Suprapubic skin (tissue), 4 donors: Measurements from ENCODE around the gene HOATZ. TPM values are rescaled to one million over a fixed set of nuclear protein-coding genes. Genes with fewer than 3 reads are reported as not detected.

ENCODE experiments used
- DNase-seq, 2 donors: peaks; one replicate each; pipeline ENCODE4 v3.0.0-alpha.2; 2019; ENCODE audit warnings: low spot score in 2 of 2
- H3K27ac ChIP-seq: fragments of 200-600 bp; sonication (generic); one replicate; pipeline ENCODE4 v1.5.1; 2019
- H3K27me3 ChIP-seq: fragments of 200-600 bp; sonication (generic); one replicate; pipeline ENCODE4 v1.5.1; 2019
- H3K36me3 ChIP-seq: fragments of 200-600 bp; sonication (generic); one replicate; pipeline ENCODE4 v1.5.1; 2019
- H3K4me1 ChIP-seq: fragments of 200-600 bp; sonication (generic); one replicate; pipeline ENCODE4 v1.5.1; 2019
- H3K4me3 ChIP-seq: fragments of 200-600 bp; sonication (generic); one replicate; pipeline ENCODE4 v1.5.1; 2019; ENCODE audit warnings: mild to moderate bottlenecking
- H3K9me3 ChIP-seq: fragments of 200-600 bp; sonication (generic); one replicate; pipeline ENCODE4 v1.5.1; 2019
- EP300 ChIP-seq: sonication (generic); formaldehyde crosslinking; IDR thresholded peaks from one replicate; pipeline ENCODE4 v1.6.1; 2017; ENCODE audit warnings: antibody characterized with exemption
- POLR2A ChIP-seq, 2 donors: fragments of 450-650 bp; IDR thresholded peaks; one replicate each; pipeline ENCODE4 v1.6.1; 2017; ENCODE audit warnings: antibody characterized with exemption in 2 of 2, mild to moderate bottlenecking in 2 of 2, moderate library complexity in 2 of 2
- POLR2AphosphoS5 ChIP-seq, 3 donors: sonication (generic); formaldehyde crosslinking; IDR thresholded peaks; one replicate each; pipeline ENCODE4 v1.6.1; 2017; ENCODE audit warnings: antibody characterized with exemption in 3 of 3
- WGBS: methylation state at CpG from one replicate; pipeline ENCODE4 v1.1.5; 2018; 5-methylcytosine and 5-hydroxymethylcytosine counted together
- total RNA-seq, 4 donors: library from RNA; depleted of rRNA; stranded (reverse); fragments of >200 nt; gene quantifications; one replicate each; pipeline ENCODE4 v1.1.0, GENCODE V29; 2016
- TF ChIP-seq, protein P1 (sequence below), 2 donors: fragments of 200-600 bp in 1 of 2; fragments of 450-650 bp in 1 of 2; sonication (generic) in 1 of 2; IDR thresholded peaks; one replicate each; pipeline ENCODE4 v1.5.1; 2016 to 2019; ENCODE audit warnings: antibody characterized with exemption in 2 of 2, mild to moderate bottlenecking in 1 of 2, moderate library complexity in 1 of 2

The HOATZ gene
- total RNA-seq, result not detected

DNA sequence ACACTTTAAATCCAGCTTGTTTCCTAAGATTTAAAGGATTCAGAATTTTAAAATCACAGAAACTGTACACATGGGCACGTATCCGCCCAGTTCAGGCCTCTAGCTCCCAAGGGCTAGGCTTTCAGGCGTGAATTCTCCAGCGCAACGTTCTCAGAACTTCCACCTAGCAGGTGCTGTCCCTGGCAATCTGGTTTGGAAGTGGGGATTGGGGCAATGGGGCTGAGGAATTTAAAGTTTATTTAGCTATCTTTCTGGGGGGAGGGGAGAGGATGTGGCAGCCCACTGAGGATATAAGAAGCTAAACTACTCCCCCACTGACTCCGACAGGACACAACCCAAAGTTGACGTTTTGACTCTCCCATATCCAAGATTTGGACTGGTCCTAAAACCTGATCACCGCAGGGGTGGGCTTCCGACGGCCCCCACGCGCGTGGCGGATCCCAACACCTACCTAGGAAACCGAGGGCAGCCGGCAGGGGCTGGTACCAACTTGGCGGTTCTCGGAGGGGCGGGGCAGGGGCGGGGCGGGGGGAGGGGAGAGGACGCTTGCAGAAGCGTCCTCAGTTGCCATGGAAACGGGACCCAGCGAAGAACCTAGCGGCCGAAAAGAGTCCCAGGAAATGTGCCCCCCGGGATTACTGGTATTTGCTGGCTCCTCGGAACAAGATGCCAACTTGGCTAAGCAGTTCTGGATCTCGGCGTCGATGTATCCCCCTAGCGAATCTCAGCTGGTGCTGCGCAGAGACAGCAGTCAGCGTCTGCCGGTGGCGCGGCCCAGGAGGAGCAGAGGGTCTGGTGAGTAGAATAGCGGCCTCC lies at the start of gene HOATZ:
Gene HOATZ, plus strand, starts transcription at position 563 of the 816 bp plus-strand sequence. Its CDS starts 7 bp downstream, at position 570.
- no peak for DNase-seq
- WGBS, result 36% methylated on average over 34 of the region's 39 CpGs
- Histone ChIP-seq H3K4me3 (peak within 1 kb of the TSS; percentile 16), H3K9me3 (no peaks in the 10 kb centered on the region), H3K4me1 (peaks cover 22% of the 10 kb centered on the region), H3K36me3 (no peaks in the 10 kb centered on the region), H3K27me3 (peaks cover 36% of the 10 kb centered on the region), H3K27ac (no peak within 1 kb of the TSS)
- TF ChIP-seq POLR2AphosphoS5 (IDR thresholded peaks at IDR 0.05) (no peak), EP300 (no peak)
- TF ChIP-seq, protein P1, sequence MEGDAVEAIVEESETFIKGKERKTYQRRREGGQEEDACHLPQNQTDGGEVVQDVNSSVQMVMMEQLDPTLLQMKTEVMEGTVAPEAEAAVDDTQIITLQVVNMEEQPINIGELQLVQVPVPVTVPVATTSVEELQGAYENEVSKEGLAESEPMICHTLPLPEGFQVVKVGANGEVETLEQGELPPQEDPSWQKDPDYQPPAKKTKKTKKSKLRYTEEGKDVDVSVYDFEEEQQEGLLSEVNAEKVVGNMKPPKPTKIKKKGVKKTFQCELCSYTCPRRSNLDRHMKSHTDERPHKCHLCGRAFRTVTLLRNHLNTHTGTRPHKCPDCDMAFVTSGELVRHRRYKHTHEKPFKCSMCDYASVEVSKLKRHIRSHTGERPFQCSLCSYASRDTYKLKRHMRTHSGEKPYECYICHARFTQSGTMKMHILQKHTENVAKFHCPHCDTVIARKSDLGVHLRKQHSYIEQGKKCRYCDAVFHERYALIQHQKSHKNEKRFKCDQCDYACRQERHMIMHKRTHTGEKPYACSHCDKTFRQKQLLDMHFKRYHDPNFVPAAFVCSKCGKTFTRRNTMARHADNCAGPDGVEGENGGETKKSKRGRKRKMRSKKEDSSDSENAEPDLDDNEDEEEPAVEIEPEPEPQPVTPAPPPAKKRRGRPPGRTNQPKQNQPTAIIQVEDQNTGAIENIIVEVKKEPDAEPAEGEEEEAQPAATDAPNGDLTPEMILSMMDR (IDR thresholded peaks at IDR 0.05), result no peak

DNA sequence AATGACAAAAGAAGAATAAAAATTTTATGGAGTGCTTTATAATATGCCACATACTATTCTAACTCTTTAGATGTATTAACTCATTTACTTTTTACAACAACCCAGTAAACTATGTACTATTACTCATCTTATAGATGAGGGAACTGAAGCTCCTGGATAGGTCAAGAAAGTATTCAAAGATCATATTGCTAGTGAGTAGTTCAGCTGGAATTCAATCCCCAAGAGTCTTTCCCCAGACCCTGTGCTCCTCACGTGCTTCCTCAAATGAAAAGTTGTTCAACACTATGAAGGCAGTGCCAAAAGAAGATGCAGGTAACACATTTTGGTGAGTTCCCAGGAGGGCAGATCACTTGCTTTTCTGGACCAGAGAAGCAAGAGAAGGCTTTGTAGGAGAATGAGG lies 49.2 kb upstream of the HOATZ start:
- Histone ChIP-seq H3K36me3 (no peaks in the 10 kb centered on the region), H3K27ac (no peak overlapping the region), H3K4me1 (no peaks in the 10 kb centered on the region), H3K4me3 (no peak overlapping the region), H3K27me3 (peaks cover 18% of the 10 kb centered on the region), H3K9me3 (no peaks in the 10 kb centered on the region)
- no peak for TF ChIP-seq EP300
- no peak for TF ChIP-seq POLR2AphosphoS5 (IDR thresholded peaks at IDR 0.05)
- no peak for TF ChIP-seq POLR2A (IDR thresholded peaks at IDR 0.05)
- TF ChIP-seq, protein P1 (IDR thresholded peaks at IDR 0.05), result no peak
- 83% methylated on average over 1 of the region's 1 CpG for WGBS
- DNase-seq, result no peak

DNA sequence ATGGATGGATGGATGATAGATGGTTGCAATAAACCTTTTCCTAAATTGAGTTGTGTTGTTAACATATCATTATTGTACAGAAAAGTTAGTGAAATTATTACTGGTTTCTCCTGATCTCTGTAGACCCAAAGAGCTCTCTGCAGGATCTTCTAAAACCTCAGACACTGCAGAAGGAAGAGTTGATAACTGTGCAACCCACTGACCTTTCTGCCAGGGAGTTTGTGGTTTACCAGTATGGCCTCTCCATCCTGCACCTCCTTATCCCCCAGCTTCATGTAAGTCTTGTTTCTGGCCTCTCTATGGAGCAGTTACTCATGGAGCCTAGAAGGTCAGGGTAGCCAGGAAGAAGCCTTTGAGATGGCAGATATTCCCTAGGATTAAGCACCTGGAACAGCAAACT lies 48.0 kb upstream of the HOATZ start:
- H3K9me3 ChIP-seq, result no peaks in the 10 kb centered on the region
- no peaks in the 10 kb centered on the region for H3K4me1 ChIP-seq
- DNase-seq, result no peak
- TF ChIP-seq, protein P1 (IDR thresholded peaks at IDR 0.05), result no peak
- no peaks in the 10 kb centered on the region for H3K36me3 ChIP-seq
- H3K27ac ChIP-seq, result no peak overlapping the region
- peaks cover 9% of the 10 kb centered on the region for H3K27me3 ChIP-seq
- H3K4me3 ChIP-seq, result no peak overlapping the region

DNA sequence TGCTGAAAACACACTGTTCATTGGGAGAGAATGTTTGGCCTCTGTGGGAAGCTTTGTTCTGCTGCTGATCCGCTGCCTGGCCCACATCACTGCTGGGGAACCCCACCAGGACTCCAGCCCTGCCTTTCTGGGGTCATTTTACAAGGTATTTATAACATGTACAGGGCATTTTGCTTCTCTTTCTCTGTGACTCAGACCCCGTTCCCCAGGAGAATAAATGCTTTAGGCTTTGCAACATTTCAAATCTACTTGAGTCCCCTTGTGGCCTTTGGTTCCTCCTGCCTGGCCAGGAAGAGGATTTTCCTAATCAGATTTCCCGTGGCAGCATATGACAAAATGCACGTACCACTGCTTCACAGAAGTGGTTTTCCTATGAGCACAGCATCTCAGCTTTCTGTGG lies 45.4 kb upstream of the HOATZ start:
- WGBS, result 53% methylated on average over 4 of the region's 4 CpGs
- no peak overlapping the region for H3K4me3 ChIP-seq

DNA sequence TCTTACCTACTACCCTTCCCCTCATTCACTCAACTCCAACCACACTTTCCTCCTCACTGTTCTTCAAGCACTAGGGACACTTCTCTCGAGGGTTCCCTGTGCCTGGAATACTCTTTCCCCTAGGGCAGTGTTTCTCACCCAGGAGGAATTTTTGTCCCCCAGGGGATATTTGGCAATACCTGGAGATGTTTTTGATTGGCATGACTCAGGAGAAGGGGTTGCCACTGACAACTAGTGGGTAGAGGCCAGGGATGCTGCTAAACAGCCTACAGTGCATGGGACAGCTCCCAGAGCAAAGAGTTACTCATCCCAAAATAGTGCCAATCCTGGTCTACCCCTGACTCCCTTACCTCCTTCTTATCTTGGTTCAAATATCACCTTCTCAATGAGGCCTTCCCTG lies 42.4 kb upstream of the HOATZ start:
- Histone ChIP-seq H3K27ac (no peak overlapping the region), H3K4me3 (no peak overlapping the region), H3K9me3 (no peaks in the 10 kb centered on the region), H3K27me3 (no peaks in the 10 kb centered on the region), H3K36me3 (no peaks in the 10 kb centered on the region), H3K4me1 (no peaks in the 10 kb centered on the region)
- no peak for TF ChIP-seq EP300
- TF ChIP-seq POLR2AphosphoS5 (IDR thresholded peaks at IDR 0.05), result no peak
- TF ChIP-seq POLR2A (IDR thresholded peaks at IDR 0.05), result no peak
- TF ChIP-seq, protein P1 (IDR thresholded peaks at IDR 0.05), result no peak
- no peak for DNase-seq
- WGBS, result 80% methylated on average over 1 of the region's 1 CpG

More for the DNA sequence above, 45.4 kb upstream of the HOATZ start:
- H3K27me3 ChIP-seq, result peaks cover 2% of the 10 kb centered on the region
- TF ChIP-seq POLR2A (IDR thresholded peaks at IDR 0.05), result no peak
- TF ChIP-seq EP300, result no peak
- TF ChIP-seq, protein P1 (IDR thresholded peaks at IDR 0.05), result no peak
- no peak for TF ChIP-seq POLR2AphosphoS5 (IDR thresholded peaks at IDR 0.05)
- H3K4me1 ChIP-seq, result no peaks in the 10 kb centered on the region
- no peaks in the 10 kb centered on the region for H3K9me3 ChIP-seq
- no peak for DNase-seq
- no peaks in the 10 kb centered on the region for H3K36me3 ChIP-seq
- H3K27ac ChIP-seq, result no peak overlapping the region
